Bronchial epithelial cell (primary cell): ENCODE measurements around the gene ADCY6. TPM values are rescaled to one million over a fixed set of nuclear protein-coding genes. Genes with fewer than 3 reads are reported as not detected.
A peak's percentile ranks its signal among the peaks of the same experiment; 100 is the strongest.

Source experiments
- DNase-seq: peaks from one replicate; pipeline ENCODE4 v3.0.0-alpha.2; 2010; ENCODE audit warnings: low read depth
- FAIRE-seq: peaks from 2 replicates; lab custom pipeline; 2011; peaks lifted over from hg19 to GRCh38; lab: Jason Lieb, UNC
- H3K27me3 ChIP-seq: 2 replicates; pipeline ENCODE4 v1.5.1; 2011; ENCODE audit warnings: low read length; ENCODE audit not compliant: control insufficient read depth, insufficient read depth
- H3K36me3 ChIP-seq: 2 replicates; pipeline ENCODE4 v1.5.1; 2011; ENCODE audit warnings: low read length; ENCODE audit not compliant: control insufficient read depth, insufficient read depth
- H3K4me3 ChIP-seq: 2 replicates; pipeline ENCODE4 v1.5.1; 2011; ENCODE audit warnings: mild to moderate bottlenecking, low read depth, low read length, control low read depth
- total RNA-seq: library from RNA; depleted of rRNA; stranded (reverse); fragments of >200 nt; gene quantifications from 2 replicates; pipeline ENCODE4 v1.2.1, GENCODE V29; 2014
- TF ChIP-seq, protein P1 (sequence below): IDR thresholded peaks from 2 replicates; pipeline ENCODE4 v1.5.1; 2011; ENCODE audit warnings: mild to moderate bottlenecking, moderate library complexity, low read length, control low read depth, inconsistent platforms; ENCODE audit not compliant: insufficient read depth, severe bottlenecking

Gene ADCY6
- total RNA-seq, 1 donor from 2014 or later: 13.4 TPM

DNA sequence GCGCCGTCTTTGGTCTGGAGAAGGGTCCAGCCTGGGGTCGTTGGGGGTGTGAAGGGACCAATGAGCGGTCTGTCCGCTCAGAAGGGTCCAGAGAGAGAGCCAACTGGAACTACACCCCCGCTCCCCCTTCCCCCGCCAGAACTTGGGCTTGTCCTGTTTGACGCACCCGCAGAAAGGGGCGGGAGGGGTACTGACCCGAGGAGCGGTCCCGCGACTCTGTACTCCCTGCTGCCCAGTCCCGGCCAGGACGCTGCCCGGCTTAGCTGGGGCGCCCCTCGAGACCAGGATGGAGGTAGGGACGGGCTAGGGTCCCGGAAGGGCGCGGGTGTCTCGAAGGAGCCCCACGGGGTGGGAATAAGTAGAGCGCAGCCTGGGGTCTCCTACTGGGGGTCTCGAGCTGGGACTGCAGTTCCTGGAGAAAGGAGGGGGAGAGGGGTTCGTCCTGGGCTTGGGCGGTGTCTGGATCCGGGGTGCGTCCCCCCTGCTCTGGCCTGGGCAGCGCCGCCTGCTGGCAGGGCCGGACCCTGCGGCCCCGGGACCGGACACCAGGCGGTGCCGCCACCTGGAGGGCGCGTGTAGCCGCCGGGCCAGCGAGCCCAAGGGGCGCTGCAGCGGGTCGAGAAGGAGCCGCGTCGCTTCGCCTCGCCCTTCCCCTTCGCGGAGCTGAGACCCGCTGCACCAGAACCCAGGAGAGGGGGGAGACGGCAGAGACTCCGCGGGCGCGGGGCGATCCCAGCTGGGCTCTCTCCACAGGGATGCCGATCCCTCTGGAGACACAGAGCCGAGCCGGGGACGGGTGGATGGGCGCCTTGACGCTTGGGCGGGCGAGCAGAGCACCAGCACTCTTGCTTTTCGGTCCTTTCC lies 25.6 kb upstream of the ADCY6 start:
- TF ChIP-seq, protein P1, sequence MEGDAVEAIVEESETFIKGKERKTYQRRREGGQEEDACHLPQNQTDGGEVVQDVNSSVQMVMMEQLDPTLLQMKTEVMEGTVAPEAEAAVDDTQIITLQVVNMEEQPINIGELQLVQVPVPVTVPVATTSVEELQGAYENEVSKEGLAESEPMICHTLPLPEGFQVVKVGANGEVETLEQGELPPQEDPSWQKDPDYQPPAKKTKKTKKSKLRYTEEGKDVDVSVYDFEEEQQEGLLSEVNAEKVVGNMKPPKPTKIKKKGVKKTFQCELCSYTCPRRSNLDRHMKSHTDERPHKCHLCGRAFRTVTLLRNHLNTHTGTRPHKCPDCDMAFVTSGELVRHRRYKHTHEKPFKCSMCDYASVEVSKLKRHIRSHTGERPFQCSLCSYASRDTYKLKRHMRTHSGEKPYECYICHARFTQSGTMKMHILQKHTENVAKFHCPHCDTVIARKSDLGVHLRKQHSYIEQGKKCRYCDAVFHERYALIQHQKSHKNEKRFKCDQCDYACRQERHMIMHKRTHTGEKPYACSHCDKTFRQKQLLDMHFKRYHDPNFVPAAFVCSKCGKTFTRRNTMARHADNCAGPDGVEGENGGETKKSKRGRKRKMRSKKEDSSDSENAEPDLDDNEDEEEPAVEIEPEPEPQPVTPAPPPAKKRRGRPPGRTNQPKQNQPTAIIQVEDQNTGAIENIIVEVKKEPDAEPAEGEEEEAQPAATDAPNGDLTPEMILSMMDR: peak; percentile 99
- peak; percentile 54 for DNase-seq
- no peaks in the 10 kb centered on the region for H3K27me3 ChIP-seq
- H3K36me3 ChIP-seq: no peaks in the 10 kb centered on the region
- FAIRE-seq: no peak
- H3K4me3 ChIP-seq: peak overlapping the region; percentile 59

DNA sequence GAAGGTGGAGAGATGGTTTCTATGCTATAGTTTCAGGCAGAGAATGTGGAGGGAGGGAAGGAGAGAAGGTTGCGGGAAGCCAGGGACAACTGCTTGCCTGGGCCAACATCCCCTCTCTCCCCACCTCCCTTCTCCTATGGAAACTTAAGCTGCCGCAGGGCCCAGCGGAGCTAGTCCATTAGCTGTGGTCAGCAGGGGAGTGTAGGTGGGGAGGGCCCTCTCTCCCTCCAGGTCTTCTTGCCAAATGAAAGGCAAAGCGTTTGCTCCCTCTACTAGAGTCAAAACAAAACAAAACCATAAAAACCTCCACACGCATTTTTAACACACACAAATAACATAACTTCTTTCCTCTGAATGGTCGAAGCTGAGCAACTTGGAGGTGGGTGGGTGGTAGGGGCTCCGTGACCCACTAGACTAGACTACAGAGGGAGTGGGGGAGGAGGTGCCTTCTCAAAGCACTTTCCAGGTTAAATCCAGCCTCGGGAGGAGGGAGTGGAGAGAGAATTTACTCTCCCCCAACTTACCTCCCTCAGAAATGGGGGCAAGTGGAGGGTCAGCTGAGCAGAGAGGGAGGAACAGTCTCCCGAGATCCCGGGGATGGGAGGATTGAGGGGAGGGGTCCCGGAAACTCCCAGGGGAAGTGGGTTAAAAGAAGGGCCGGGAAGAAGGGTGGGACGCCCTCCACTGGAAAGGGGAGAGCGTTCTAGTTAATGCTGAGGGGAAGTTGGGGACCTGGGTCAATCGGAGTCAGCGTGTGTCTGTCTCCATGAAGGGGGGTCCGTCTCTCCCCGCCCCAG lies 24.8 kb upstream of the ADCY6 start:
- no peak for DNase-seq
- Histone ChIP-seq H3K4me3 (peak overlapping the region; percentile 59), H3K36me3 (no peaks in the 10 kb centered on the region), H3K27me3 (no peaks in the 10 kb centered on the region)
- FAIRE-seq: no peak
- TF ChIP-seq, protein P1: no peak

GRCh38 chr12:48812389-48812788 lies 23.5 kb upstream of the ADCY6 start:
- Histone ChIP-seq H3K36me3 (no peaks in the 10 kb centered on the region), H3K4me3 (no peak overlapping the region), H3K27me3 (no peaks in the 10 kb centered on the region)
- TF ChIP-seq, protein P1: no peak
- FAIRE-seq: no peak
- no peak for DNase-seq

GRCh38 chr12:48811437-48812090 lies 22.7 kb upstream of the ADCY6 start:
- no peaks in the 10 kb centered on the region for H3K36me3 ChIP-seq
- H3K4me3 ChIP-seq: no peak overlapping the region
- FAIRE-seq: peak; percentile 32
- TF ChIP-seq, protein P1: no peak
- no peaks in the 10 kb centered on the region for H3K27me3 ChIP-seq
- no peak for DNase-seq

DNA sequence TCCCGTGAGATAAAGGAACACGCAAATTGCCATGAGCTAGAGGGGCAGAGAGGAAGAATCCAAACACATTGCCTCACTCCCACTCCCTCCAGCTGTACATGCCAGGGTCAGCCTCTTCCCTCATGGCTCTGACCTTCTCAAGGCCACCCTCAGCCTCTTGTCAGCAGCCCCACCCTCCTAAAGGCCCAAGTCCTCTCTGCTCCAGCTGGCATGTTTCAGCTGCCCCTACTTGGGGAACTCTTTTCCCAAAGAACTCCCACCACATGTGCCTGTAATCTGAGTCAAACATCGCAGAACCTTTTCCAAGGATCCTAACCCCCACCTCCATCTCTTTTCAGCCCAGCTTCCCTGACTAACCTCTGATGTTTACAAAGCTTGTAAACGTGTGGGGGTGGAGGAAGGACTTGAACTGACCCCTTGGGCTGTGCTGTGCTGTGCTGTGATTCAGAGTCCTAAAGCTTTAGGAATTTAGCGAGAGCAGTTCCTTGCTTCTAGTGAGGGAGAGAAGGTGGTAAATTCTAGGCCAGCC lies 22.1 kb upstream of the ADCY6 start:
- Histone ChIP-seq H3K4me3 (no peak overlapping the region), H3K36me3 (no peaks in the 10 kb centered on the region), H3K27me3 (no peaks in the 10 kb centered on the region)
- DNase-seq: peak; percentile 79
- TF ChIP-seq, protein P1: no peak
- FAIRE-seq: no peak
